OCI-LY1 (cell line): ENCODE data around the gene FA2H.

Source experiments
- H2AFZ ChIP-seq: fragments of 200-600 bp; sonication (generic), shearing (Covaris generic); 2 replicates; pipeline ENCODE4 v1.6.0; 2014; ENCODE audit warnings: antibody characterized with exemption, mild to moderate bottlenecking, low read length
- H3F3A ChIP-seq: fragments of 200-600 bp; sonication (generic), shearing (Covaris generic); 2 replicates; pipeline ENCODE4 v1.6.0; 2014; ENCODE audit warnings: mild to moderate bottlenecking, antibody characterized with exemption, low read length, moderate library complexity; ENCODE audit not compliant: insufficient read depth
- H3K27ac ChIP-seq: fragments of 200-600 bp; sonication (generic); 2 replicates; pipeline ENCODE4 v1.5.1; 2014; ENCODE audit warnings: low read length, mixed run types, mild to moderate bottlenecking, low read depth; ENCODE audit not compliant: poor library complexity, severe bottlenecking
- H3K27me3 ChIP-seq: fragments of 200-600 bp; sonication (generic); 2 replicates; pipeline ENCODE4 v1.6.0; 2014; ENCODE audit warnings: antibody characterized with exemption, mild to moderate bottlenecking, low read length, moderate library complexity; ENCODE audit not compliant: insufficient read depth
- H3K36me3 ChIP-seq: fragments of 200-600 bp; sonication (generic); 2 replicates; pipeline ENCODE4 v1.6.1; 2014; ENCODE audit warnings: mild to moderate bottlenecking, antibody characterized with exemption, low read length, moderate library complexity, mixed read lengths; ENCODE audit not compliant: insufficient read depth
- H3K4me1 ChIP-seq: fragments of 200-600 bp; sonication (generic); 2 replicates; pipeline ENCODE4 v1.5.1; 2014; ENCODE audit warnings: mild to moderate bottlenecking, low read length, moderate library complexity; ENCODE audit not compliant: insufficient read depth, severe bottlenecking
- H3K4me2 ChIP-seq: fragments of 200-600 bp; sonication (generic), shearing (Covaris generic); 2 replicates; pipeline ENCODE4 v1.6.1; 2014; ENCODE audit warnings: low read length
- H3K4me3 ChIP-seq: fragments of 200-600 bp; sonication (generic); 2 replicates; pipeline ENCODE4 v1.5.1; 2014; ENCODE audit warnings: low read length, low read depth, mild to moderate bottlenecking, mixed read lengths; ENCODE audit not compliant: poor library complexity, severe bottlenecking
- H3K79me2 ChIP-seq: fragments of 200-600 bp; shearing (Covaris generic); 2 replicates; pipeline ENCODE4 v1.6.1; 2016; ENCODE audit warnings: mixed run types, low read length, mixed read lengths; ENCODE audit not compliant: insufficient read depth
- H3K9ac ChIP-seq: fragments of 200-600 bp; sonication (generic), shearing (Covaris generic); 2 replicates; pipeline ENCODE4 v1.6.1; 2014; ENCODE audit warnings: mild to moderate bottlenecking, low read length, mixed read lengths
- H3K9me2 ChIP-seq: fragments of 200-600 bp; sonication (generic), shearing (Covaris generic); 2 replicates; pipeline ENCODE4 v1.6.1; 2014; ENCODE audit warnings: low read depth, mild to moderate bottlenecking, low read length, mixed read lengths
- H3K9me3 ChIP-seq: fragments of 200-600 bp; shearing (Covaris generic); 2 replicates; pipeline ENCODE4 v1.6.1; 2014; ENCODE audit warnings: low read length, mixed read lengths
- H4K20me1 ChIP-seq: fragments of 200-600 bp; sonication (generic), shearing (Covaris generic); 2 replicates; pipeline ENCODE4 v1.6.0; 2016; ENCODE audit warnings: mild to moderate bottlenecking, low read length; ENCODE audit not compliant: insufficient read depth
- EZH2 ChIP-seq: fragments of 200-600 bp; sonication (generic), shearing (Covaris generic); IDR thresholded peaks from 2 replicates; pipeline ENCODE4 v1.8.0; 2017; ENCODE audit warnings: borderline replicate concordance, mixed run types, mild to moderate bottlenecking, antibody characterized with exemption, low read length, moderate library complexity, mixed read lengths
- TF ChIP-seq, protein P1 (sequence below): fragments of 200-600 bp; sonication (generic), shearing (Covaris generic); IDR thresholded peaks from 2 replicates; pipeline ENCODE4 v1.5.1; 2017; ENCODE audit warnings: mild to moderate bottlenecking, antibody characterized with exemption, low read length, moderate library complexity, mixed read lengths

The FA2H gene

DNA sequence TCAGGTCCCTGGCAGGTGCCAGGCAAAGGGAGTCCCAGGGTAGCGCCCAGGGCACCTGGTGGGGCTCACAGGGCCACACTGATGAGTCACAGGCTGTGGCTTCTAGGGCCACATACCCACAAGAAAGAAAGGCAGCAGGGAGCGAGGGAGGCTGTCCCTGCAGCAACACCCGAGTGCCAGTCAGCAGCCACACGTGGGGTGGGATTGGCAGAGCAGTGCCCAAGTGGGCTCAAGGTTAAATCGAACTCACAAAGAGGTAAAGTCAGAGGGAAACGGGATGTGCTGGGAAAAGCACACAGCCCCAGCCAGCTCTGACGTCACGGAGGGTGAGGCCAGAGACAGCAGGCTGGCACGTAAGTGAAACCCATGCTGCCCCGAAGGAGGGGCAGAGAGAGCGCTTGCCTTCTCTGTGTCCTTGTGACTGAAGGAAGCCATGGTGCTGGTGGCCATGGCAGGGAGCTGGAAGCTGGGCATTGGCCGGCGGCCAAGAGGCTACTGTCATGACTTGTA lies 33.8 kb downstream of the FA2H start:
- Histone ChIP-seq H3K9me3 (no peaks in the 10 kb centered on the region), H3K4me1 (no peaks in the 10 kb centered on the region), H3K27ac (no peak overlapping the region), H4K20me1 (no peaks in the 10 kb centered on the region), H3K9me2 (no peaks in the 10 kb centered on the region), H3K4me3 (no peak overlapping the region), H3K9ac (no peak overlapping the region), H3K27me3 (peaks cover 8% of the 10 kb centered on the region; the same call in 1 of the 2 replicates), H2AFZ (no peak overlapping the region), H3K79me2 (no peaks in the 10 kb centered on the region), H3K36me3 (no peaks in the 10 kb centered on the region), H3K4me2 (no peak overlapping the region), H3F3A (no peaks in the 10 kb centered on the region)
- TF ChIP-seq EZH2, result no peak
- TF ChIP-seq, protein P1, sequence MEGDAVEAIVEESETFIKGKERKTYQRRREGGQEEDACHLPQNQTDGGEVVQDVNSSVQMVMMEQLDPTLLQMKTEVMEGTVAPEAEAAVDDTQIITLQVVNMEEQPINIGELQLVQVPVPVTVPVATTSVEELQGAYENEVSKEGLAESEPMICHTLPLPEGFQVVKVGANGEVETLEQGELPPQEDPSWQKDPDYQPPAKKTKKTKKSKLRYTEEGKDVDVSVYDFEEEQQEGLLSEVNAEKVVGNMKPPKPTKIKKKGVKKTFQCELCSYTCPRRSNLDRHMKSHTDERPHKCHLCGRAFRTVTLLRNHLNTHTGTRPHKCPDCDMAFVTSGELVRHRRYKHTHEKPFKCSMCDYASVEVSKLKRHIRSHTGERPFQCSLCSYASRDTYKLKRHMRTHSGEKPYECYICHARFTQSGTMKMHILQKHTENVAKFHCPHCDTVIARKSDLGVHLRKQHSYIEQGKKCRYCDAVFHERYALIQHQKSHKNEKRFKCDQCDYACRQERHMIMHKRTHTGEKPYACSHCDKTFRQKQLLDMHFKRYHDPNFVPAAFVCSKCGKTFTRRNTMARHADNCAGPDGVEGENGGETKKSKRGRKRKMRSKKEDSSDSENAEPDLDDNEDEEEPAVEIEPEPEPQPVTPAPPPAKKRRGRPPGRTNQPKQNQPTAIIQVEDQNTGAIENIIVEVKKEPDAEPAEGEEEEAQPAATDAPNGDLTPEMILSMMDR, result no peak

DNA sequence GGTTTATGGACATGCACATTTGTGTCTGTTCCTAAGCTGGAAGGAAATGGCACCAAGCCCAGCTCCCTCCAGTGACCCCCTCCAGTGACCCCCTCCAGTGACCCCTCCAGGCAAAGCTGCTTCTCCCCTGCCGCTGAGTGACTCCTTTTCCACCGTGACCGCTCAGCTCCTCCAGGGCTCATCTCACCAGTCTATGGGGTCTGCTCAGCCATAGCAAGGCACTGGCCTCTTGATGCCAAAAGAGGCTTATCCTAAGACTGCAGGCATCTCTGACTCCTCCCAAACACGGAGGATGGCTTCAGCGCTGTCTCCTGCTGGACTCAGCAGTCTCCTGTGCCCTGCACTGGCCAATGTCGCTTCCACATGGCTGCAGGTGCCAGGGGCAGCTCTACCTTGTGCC lies 35.3 kb downstream of the FA2H start:
- Histone ChIP-seq H3F3A (no peaks in the 10 kb centered on the region), H3K36me3 (no peaks in the 10 kb centered on the region), H3K79me2 (no peaks in the 10 kb centered on the region), H3K9me3 (no peaks in the 10 kb centered on the region), H3K27me3 (0 out of 2 replicates have a peak, but pooled peaks cover 8% of the 10 kb centered on the region), H3K9me2 (no peaks in the 10 kb centered on the region), H2AFZ (no peak overlapping the region), H3K9ac (no peak overlapping the region), H3K4me3 (no peak overlapping the region), H4K20me1 (no peaks in the 10 kb centered on the region), H3K4me1 (no peaks in the 10 kb centered on the region), H3K4me2 (no peak overlapping the region), H3K27ac (no peak overlapping the region)
- TF ChIP-seq EZH2, result no peak
- TF ChIP-seq, protein P1, result no peak

DNA sequence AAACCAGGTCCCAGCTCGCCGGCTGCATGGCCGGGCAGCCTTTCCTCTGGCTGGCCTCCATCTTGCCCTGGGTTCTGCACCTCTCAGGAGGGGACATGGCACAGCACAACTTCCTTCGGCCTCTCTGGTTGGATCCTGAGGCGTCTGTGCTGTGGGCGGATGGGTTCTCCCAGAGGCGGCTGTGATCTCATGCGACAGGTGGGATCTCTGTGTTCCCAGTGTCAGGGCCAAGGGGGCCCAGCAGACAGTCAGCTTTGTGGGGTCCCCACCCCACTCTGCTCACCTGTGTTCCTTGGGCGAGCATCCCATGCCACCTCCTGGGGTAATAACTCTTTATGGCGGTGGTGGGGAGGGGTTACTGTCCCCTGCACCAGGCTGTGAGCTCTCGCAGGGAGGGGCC lies 35.8 kb downstream of the FA2H start:
- no peak overlapping the region for H3K27ac ChIP-seq
- no peaks in the 10 kb centered on the region for H3K36me3 ChIP-seq
- TF ChIP-seq EZH2, result no peak
- TF ChIP-seq, protein P1, result no peak
- H3K4me2 ChIP-seq, result no peak overlapping the region
- H4K20me1 ChIP-seq, result no peaks in the 10 kb centered on the region
- H3K79me2 ChIP-seq, result no peaks in the 10 kb centered on the region
- no peak overlapping the region for H3K9ac ChIP-seq
- H3K9me2 ChIP-seq, result no peaks in the 10 kb centered on the region
- H2AFZ ChIP-seq, result no peak overlapping the region
- H3K4me1 ChIP-seq, result no peaks in the 10 kb centered on the region
- no peaks in the 10 kb centered on the region for H3K9me3 ChIP-seq
- H3K4me3 ChIP-seq, result no peak overlapping the region
- 0 out of 2 replicates have a peak, but pooled peaks cover 8% of the 10 kb centered on the region for H3K27me3 ChIP-seq
- no peaks in the 10 kb centered on the region for H3F3A ChIP-seq
